Hypothalamus (tissue), 51 donors: ENCODE results near the gene G6PC2.

Experiments
- DNase-seq, 51 donors: peaks; one replicate each; lab custom pipeline; 2025; lab: John Stamatoyannopoulos, UW

Gene G6PC2

GRCh38 chr2:168941297-168941696, 40.2 kb downstream of the G6PC2 start:
- DNase-seq, result no peak

GRCh38 chr2:168944065-168944464, 43.0 kb downstream of the G6PC2 start:
- DNase-seq, result no peak

DNA sequence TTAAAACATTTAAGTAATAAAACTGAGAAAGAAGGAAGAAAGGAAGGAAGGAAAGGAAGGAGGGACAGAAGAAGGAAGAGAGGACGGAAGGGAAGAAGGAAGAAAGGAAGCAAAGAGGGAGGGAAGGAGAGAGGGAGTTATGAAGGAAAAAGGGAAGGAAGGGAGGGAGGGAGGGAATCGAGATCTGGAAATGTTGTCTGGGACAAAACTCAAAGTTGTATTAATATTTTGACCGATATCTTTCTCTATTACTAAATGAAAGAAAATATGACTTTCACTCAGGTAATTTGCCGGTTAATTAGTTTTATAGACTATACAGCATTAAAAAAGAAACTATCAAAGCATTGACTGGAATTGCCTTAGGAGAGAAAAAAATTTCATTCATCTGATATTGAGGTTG, 44.4 kb downstream of the G6PC2 start:
- no peak for DNase-seq

- DNase-seq, result no peak
Measured at GRCh38 chr2:168948621-168949212, 47.6 kb downstream of the G6PC2 start.

- no peak for DNase-seq
Measured at GRCh38 chr2:168949324-168949723, 48.2 kb downstream of the G6PC2 start.

GRCh38 chr2:168951871-168952270, 50.8 kb downstream of the G6PC2 start:
- DNase-seq, result no peak

- no peak for DNase-seq
Measured at GRCh38 chr2:168952424-168952823, 51.3 kb downstream of the G6PC2 start.

GRCh38 chr2:168954256-168954655, 53.2 kb downstream of the G6PC2 start:
- no peak for DNase-seq

DNA sequence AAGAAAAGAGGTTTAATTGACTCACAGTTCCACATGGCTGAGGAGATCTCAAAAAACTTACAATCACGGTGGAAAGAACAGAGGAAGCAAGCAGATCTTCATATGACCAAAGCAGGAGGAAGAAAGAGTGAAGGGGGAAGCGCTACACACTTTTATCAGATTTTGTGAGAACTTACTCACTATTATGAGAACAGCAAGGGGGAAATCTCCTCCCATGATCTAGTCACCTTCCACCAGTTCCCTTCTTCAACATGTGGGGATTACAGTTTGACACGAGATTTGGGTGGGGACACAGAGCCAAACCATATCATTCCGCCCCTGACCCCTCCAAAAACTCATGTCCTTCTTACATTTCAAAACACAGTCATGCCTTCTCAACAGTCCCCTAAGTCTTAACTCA, 54.2 kb downstream of the G6PC2 start:
- DNase-seq, result no peak

- DNase-seq, result no peak
Measured at GRCh38 chr2:168956392-168956791, 55.3 kb downstream of the G6PC2 start.
